Psoas muscle (tissue), 8 donors: ENCODE measurements around the gene SLC6A19. TPM values are rescaled to one million over a fixed set of nuclear protein-coding genes. Genes with fewer than 3 reads are reported as not detected.
A peak's percentile ranks its signal among the peaks of the same experiment; 100 is the strongest.

Experiments
- ATAC-seq, 4 donors: fragments of 200-7000 bp; cut with Tn5 transposase; one replicate each; pipeline ENCODE4 v1.9.1; 2020; ENCODE audit warnings: moderate library complexity in 3 of 4, mild to moderate bottlenecking in 2 of 4
- DNase-seq, 2 donors: peaks; one replicate each; pipeline ENCODE4 v3.0.0-alpha.2; 2020
- H3K27ac ChIP-seq: fragments of 200-600 bp; one replicate; pipeline ENCODE4 v1.8.0; 2022
- H3K27me3 ChIP-seq, 3 donors: fragments of 200-600 bp in 1 of 3; one replicate each; pipeline versions ENCODE4 v1.6.1 to v1.8.0; 2013 to 2022; ENCODE audit warnings: low read length in 2 of 3, mild to moderate bottlenecking in 2 of 3, moderate library complexity in 1 of 3; ENCODE audit not compliant: insufficient read depth in 3 of 3
- H3K36me3 ChIP-seq, 2 donors: fragments of 200-600 bp in 1 of 2; one replicate each; pipeline versions ENCODE4 v1.6.1 to v1.8.0; 2013 to 2022; ENCODE audit warnings: low read depth in 1 of 2, mild to moderate bottlenecking in 1 of 2, moderate library complexity in 1 of 2; ENCODE audit not compliant: insufficient read depth in 1 of 2
- H3K4me1 ChIP-seq: fragments of 200-600 bp; one replicate; pipeline ENCODE4 v1.8.0; 2022
- H3K4me3 ChIP-seq: fragments of 200-600 bp; one replicate; pipeline ENCODE4 v1.8.0; 2022; ENCODE audit warnings: mild to moderate bottlenecking
- H3K9me3 ChIP-seq: fragments of 200-600 bp; one replicate; pipeline ENCODE4 v1.8.0; 2022
- CTCF ChIP-seq: fragments of 200-600 bp; IDR thresholded peaks from one replicate; pipeline ENCODE4 v1.8.0; 2022; ENCODE audit warnings: antibody characterized with exemption
- WGBS, 3 donors: extraction: QIAGEN DNeasy Blood & Tissue Kit; methylation state at CpG; one replicate each; pipeline versions ENCODE4 v1.1.6 to v1.1.7; 2013; 5-methylcytosine and 5-hydroxymethylcytosine counted together
- intact Hi-C, 2 donors: fragments of 100-400 bp; cut with DNase I; formaldehyde crosslinking; loops; one replicate each; pipeline versions ENCODE4 v1.11.0 to v1.14.2; 2022
- polyA plus RNA-seq, 3 donors: library from polyadenylated mRNA; stranded (reverse); fragments of 200-250 nt; gene quantifications; one replicate each; pipeline ENCODE4 v1.2.3, GENCODE V29; 2013
- total RNA-seq, 4 donors: library from RNA; stranded (reverse); fragmentation: NEBNext Ultra II Directional in 2 of 4; extraction: Animal tissue kit (Norgen Biotek cat#: 25700) in 2 of 4; gene quantifications; one replicate each; pipeline versions ENCODE4 v1.2.1 to v1.2.4, GENCODE V29; 2021 to 2023
- donor health status: healthy with polysubstance abuse.
- donor health status: DM: no; HTN: no; CAD: no; lungs with moderate emphysema.
- donor health status: Bipolar disorder and iron deficiency.
- donor health status: healthy.
- donor health status: DM: yes; HTN: yes; CAD: no.
- donor health status: DM: no; HTN: no; CAD: no.
- donor health status: DM: no; HTN: no; CAD: no.
- donor health status: DM: yes; HTN: yes; CAD: no.

Gene SLC6A19
- total and polyA plus RNA-seq, 7 donors = 0.03 to 0.08 TPM; not detected in 5

- H3K9me3 ChIP-seq = no peaks in the 10 kb centered on the region
- intact Hi-C loops = no loop called here
- DNase-seq = peak in 1 of 2 donors; percentile 10
- no peaks in the 10 kb centered on the region for H3K4me1 ChIP-seq
- no peaks in the 10 kb centered on the region for H3K36me3 ChIP-seq
- TF ChIP-seq CTCF = no peak
- no peak overlapping the region for H3K4me3 ChIP-seq
- H3K27me3 ChIP-seq = peaks cover 0 to 73% (median 12%) of the 10 kb centered on the region in 3 donors
- no peak overlapping the region for H3K27ac ChIP-seq
- WGBS, 3 donors = 73 to 81% (median 77%) methylated on average over 22 to 26 of the region's 26 CpGs
- no peak for ATAC-seq
Measured at GRCh38 chr5:1202026-1202797, 817 bp downstream of the SLC6A19 start.

GRCh38 chr5:1202798-1203185 lies 1.4 kb downstream of the SLC6A19 start:
- WGBS, 3 donors = 85 to 87% (median 86%) methylated on average over 7 of the region's 7 CpGs
- ATAC-seq (no peak), DNase-seq (peak in 1 of 2 donors; percentile 28)
- Histone ChIP-seq H3K4me3 (no peak overlapping the region), H3K27ac (no peak overlapping the region), H3K9me3 (no peaks in the 10 kb centered on the region), H3K27me3 (peaks cover 0 to 76% (median 12%) of the 10 kb centered on the region in 3 donors), H3K4me1 (no peaks in the 10 kb centered on the region), H3K36me3 (no peaks in the 10 kb centered on the region)
- TF ChIP-seq CTCF = no peak
- intact Hi-C loops = no loop called here

GRCh38 chr5:1203311-1203967 lies 2.0 kb downstream of the SLC6A19 start:
- no peak for ATAC-seq
- no peak for TF ChIP-seq CTCF
- H3K9me3 ChIP-seq = no peaks in the 10 kb centered on the region
- H3K36me3 ChIP-seq = no peaks in the 10 kb centered on the region
- 59 to 73% (median 69%) methylated on average over 21 to 24 of the region's 24 CpGs for WGBS, 3 donors
- H3K27ac ChIP-seq = no peak overlapping the region
- DNase-seq = peak in 1 of 2 donors; percentile 14
- H3K4me3 ChIP-seq = no peak overlapping the region
- intact Hi-C loops = no loop called here
- peaks cover 0 to 77% (median 15%) of the 10 kb centered on the region in 3 donors for H3K27me3 ChIP-seq
- no peaks in the 10 kb centered on the region for H3K4me1 ChIP-seq

GRCh38 chr5:1203968-1204692 lies 2.7 kb downstream of the SLC6A19 start:
- Histone ChIP-seq H3K9me3 (no peaks in the 10 kb centered on the region), H3K27me3 (peaks cover 0 to 76% (median 15%) of the 10 kb centered on the region in 3 donors), H3K4me3 (no peak overlapping the region), H3K36me3 (no peaks in the 10 kb centered on the region), H3K27ac (no peak overlapping the region), H3K4me1 (no peaks in the 10 kb centered on the region)
- no peak for TF ChIP-seq CTCF
- intact Hi-C loops = no loop called here
- DNase-seq = peak in 1 of 2 donors; percentile 3
- 46 to 52% (median 51%) methylated on average over 19 to 25 of the region's 25 CpGs for WGBS, 3 donors
- ATAC-seq = no peak
